HepG2 (cell line): ENCODE results near the gene VPS37B. TPM values are rescaled to one million over a fixed set of nuclear protein-coding genes. Genes with fewer than 3 reads are reported as not detected.
A peak's percentile ranks its signal among the peaks of the same experiment; 100 is the strongest.
"Not testable (repeated sequence)": the region's sequence is repeated elsewhere in the genome, so short reads cannot be mapped to it uniquely, and the experiment has no call there.

Experiments used
- ATAC-seq: fragments of 200-7000 bp; cut with Tn5 transposase; 3 replicates; pipeline ENCODE4 v1.9.1; 2020; ENCODE audit warnings: mild to moderate bottlenecking, moderate library complexity
- BruUV-seq: library from RNA; stranded (reverse); fragments of 400-500 nt; replicated peaks from 2 replicates; lab custom pipeline; 2021; lab: Mats Ljungman, UMichigan
- CTCF ChIA-PET: fragments of 300-600 bp; formaldehyde crosslinking; extraction: SDS; loops from one replicate; lab custom pipeline; 2021; ENCODE audit warnings: low total read pairs, inconsistent platforms, low intra/inter-chr PET ratio; lab: Yijun Ruan, JAX
- POLR2A ChIA-PET: fragments of 350-600 bp; sonication (Branson Sonifier 250); formaldehyde crosslinking; loops from one replicate; lab custom pipeline; 2020; ENCODE audit warnings: antibody characterized with exemption, inconsistent platforms; lab: Yijun Ruan, JAX
- DNase-seq: peaks from one replicate; pipeline ENCODE4 v3.0.0-alpha.2; 2015; ENCODE audit warnings: low spot score
- FAIRE-seq: peaks from 3 replicates; lab custom pipeline; 2011; peaks lifted over from hg19 to GRCh38; lab: Jason Lieb, UNC
- H2AFZ ChIP-seq: one replicate; pipeline ENCODE4 v1.6.1; 2011; ENCODE audit warnings: low read length, inconsistent platforms
- H3K27ac ChIP-seq: fragments of 300-600 bp; 3 replicates; pipeline ENCODE4 v1.8.0; 2011; ENCODE audit warnings: mixed run types, mild to moderate bottlenecking, mixed read lengths, low read length, inconsistent platforms; ENCODE audit not compliant: insufficient read depth; ENCODE audit errors: extremely low read length
- H3K27me3 ChIP-seq, 2 experiments: fragments of 200-600 bp in 1 of 2; 2 replicates in 1 of 2; 3 replicates in 1 of 2; pipeline versions ENCODE4 v1.6.0 to v1.8.0; 2011; ENCODE audit warnings: low read length in 2 of 2, mild to moderate bottlenecking in 2 of 2, moderate library complexity in 2 of 2, inconsistent platforms in 1 of 2; ENCODE audit not compliant: insufficient read depth in 2 of 2, control insufficient read depth in 1 of 2
- H3K36me3 ChIP-seq, 2 experiments: fragments of 200-600 bp in 1 of 2; replicated peaks in 1 of 2; 2 replicates in 1 of 2; 3 replicates in 1 of 2; pipeline versions ENCODE4 v1.5.1 to v1.8.0; 2011; ENCODE audit warnings: low read length in 2 of 2, inconsistent platforms in 1 of 2; ENCODE audit not compliant: insufficient read depth in 2 of 2, control insufficient read depth in 1 of 2
- H3K4me1 ChIP-seq: 2 replicates; pipeline ENCODE4 v1.5.1; 2012; ENCODE audit warnings: low read length, inconsistent platforms; ENCODE audit not compliant: insufficient read depth
- H3K4me2 ChIP-seq: 2 replicates; pipeline ENCODE4 v1.6.0; 2011; ENCODE audit warnings: low read depth, low read length, inconsistent platforms
- H3K4me3 ChIP-seq, 3 experiments: fragments of 200-600 bp in 1 of 3; sonication (generic), shearing (Covaris generic) in 1 of 3; replicated peaks in 1 of 3; 2 replicates each; pipeline ENCODE4 v1.5.1; 2011 to 2016; ENCODE audit warnings: low read length in 3 of 3, inconsistent platforms in 2 of 3, low read depth in 2 of 3, mild to moderate bottlenecking in 2 of 3, control low read depth in 1 of 3, mixed read lengths in 1 of 3; ENCODE audit not compliant: insufficient read depth in 1 of 3
- H3K79me2 ChIP-seq: one replicate; pipeline ENCODE4 v1.6.1; 2011; ENCODE audit warnings: low read length, inconsistent platforms; ENCODE audit not compliant: insufficient read depth
- H3K9ac ChIP-seq: 2 replicates; pipeline ENCODE4 v1.6.0; 2011; ENCODE audit warnings: mild to moderate bottlenecking, low read depth, low read length, inconsistent platforms; ENCODE audit not compliant: insufficient read depth
- H3K9me3 ChIP-seq: 2 replicates; pipeline ENCODE4 v1.5.1; 2012; ENCODE audit warnings: mild to moderate bottlenecking, low read length
- H4K20me1 ChIP-seq: 2 replicates; pipeline ENCODE4 v1.6.0; 2011; ENCODE audit warnings: inconsistent platforms, mild to moderate bottlenecking, low read length, moderate library complexity; ENCODE audit not compliant: insufficient read depth
- DR1 ChIP-seq: sonication (generic); formaldehyde crosslinking; IDR thresholded peaks from 2 replicates; pipeline ENCODE4 v1.8.0; 2021; ENCODE audit warnings: mild to moderate bottlenecking, missing genetic modification reagents, inconsistent platforms
- HOXA7 ChIP-seq: sonication (generic); formaldehyde crosslinking; IDR thresholded peaks from 2 replicates; pipeline ENCODE4 v1.8.1; 2022; ENCODE audit warnings: mild to moderate bottlenecking, missing genetic modification reagents, moderate library complexity
- MED13 ChIP-seq: sonication (generic); formaldehyde crosslinking; IDR thresholded peaks from 2 replicates; pipeline ENCODE4 v1.5.0; 2020; ENCODE audit warnings: missing genetic modification reagents
- PATZ1 ChIP-seq: sonication (generic); formaldehyde crosslinking; IDR thresholded peaks from 2 replicates; pipeline ENCODE4 v1.4.0; 2020; ENCODE audit warnings: missing genetic modification reagents
- ZMYM3 ChIP-seq: sonication (generic); formaldehyde crosslinking; IDR thresholded peaks from 2 replicates; pipeline ENCODE4 v1.5.1; 2020; ENCODE audit warnings: mild to moderate bottlenecking, missing genetic modification reagents
- WGBS: methylation state at CpG from one replicate; pipeline ENCODE4 v1.1.6; 2017; ENCODE audit warnings: low lambda C conversion rate; 5-methylcytosine and 5-hydroxymethylcytosine counted together
- in situ Hi-C: cut with HindIII; loops from 2 replicates; pipeline ENCODE4 v1.10.0; 2017; ENCODE audit warnings: low pct_unique_long_range_greater_than_20kb; ENCODE audit not compliant: extremely low pct_ligation_motif_present
- intact Hi-C: fragments of 100-400 bp; cut with micrococcal nuclease; formaldehyde crosslinking; loops from one replicate; pipeline ENCODE4 v1.10.0; 2022; ENCODE audit not compliant: unreplicated experiment
- polyA plus RNA-seq, 8 experiments: library from polyadenylated mRNA; depleted of rRNA in 3 of 8; stranded (reverse) in 7 of 8; unstranded in 1 of 8; fragments of >200 nt; fragmentation: Illumina TruSeq in 4 of 8; extraction: Trizol in 4 of 8; gene quantifications; 2 replicates each; pipeline versions ENCODE4 v1.2.1 to v1.2.3, GENCODE V29; 2011 to 2016; ENCODE audit warnings: low read depth in 4 of 8, missing spikeins in 1 of 8, mixed read lengths in 1 of 8; ENCODE audit not compliant: insufficient read depth in 1 of 8
- total RNA-seq, 5 experiments: library from RNA; depleted of rRNA; stranded (reverse); fragments of >200 nt; fragmentation: Illumina TruSeq; extraction: Trizol; gene quantifications; 2 replicates each; pipeline ENCODE4 v1.2.3, GENCODE V29; 2016; ENCODE audit warnings: low read depth in 1 of 5

VPS37B gene
- total and polyA plus RNA-seq, 2 of the 13 experiments (the other 11 are each of a cell fraction or from before 2014, with no cell fraction given): 4.6 to 5.3 TPM

GRCh38 chr12:122905258-122905657, 9.3 kb upstream of the VPS37B start:
- H3K79me2 ChIP-seq, ATAC-seq, H3K9ac ChIP-seq, BruUV-seq, H3K36me3 ChIP-seq, H3K9me3 ChIP-seq, H3K4me3 ChIP-seq, H4K20me1 ChIP-seq, CTCF ChIA-PET, intact Hi-C loops, FAIRE-seq, H3K27me3 ChIP-seq, H3K27ac ChIP-seq, H3K4me2 ChIP-seq, DNase-seq, H2AFZ ChIP-seq, in situ Hi-C loops: not testable (repeated sequence)
- H3K4me1 ChIP-seq: peaks cover 56% of the 10 kb centered on the region
- WGBS: 67% methylated on average over 5 of the region's 5 CpGs
- POLR2A ChIA-PET: interaction anchor here (1.3 kb wide), 1 partner anchor 11 kb away, joined by 5 read pairs; no protein-coding TSS in a partner anchor
- TF ChIP-seq ZMYM3: 0 out of 2 replicates have a peak, but pooled peaks have one; percentile 15

- Histone ChIP-seq H3K27ac (no peak overlapping the region), H3K36me3 (no peaks in the 10 kb centered on the region), H2AFZ (no peak overlapping the region), H3K79me2 (no peaks in the 10 kb centered on the region), H3K4me1 (peaks cover 56% of the 10 kb centered on the region), H3K4me3 (peak overlapping the region in 2 of 3 experiments; percentile 7 to 17; a peak in 2 of 6 replicates), H3K4me2 (peak overlapping the region; percentile 57), H3K9me3 (no peaks in the 10 kb centered on the region), H3K27me3 (no peaks in the 10 kb centered on the region), H3K9ac (no peak overlapping the region), H4K20me1 (no peaks in the 10 kb centered on the region)
- no peak for DNase-seq
- ChIA-PET CTCF (no interaction called here), POLR2A (interaction anchor here (1.2 to 1.3 kb wide), 2 partner anchors 9 to 12 kb away, joined by 3 to 5 read pairs; no protein-coding TSS in a partner anchor)
- no TSS peak for BruUV-seq
- intact Hi-C loops (no loop called here), in situ Hi-C loops (no loop called here)
- WGBS: 4% methylated on average over 7 of the region's 7 CpGs
- TF ChIP-seq HOXA7 (CRISPR knock-in tag) (no peak), DR1 (CRISPR knock-in tag) (no peak), PATZ1 (CRISPR knock-in tag) (no peak), MED13 (CRISPR knock-in tag) (no peak)
- no peak for FAIRE-seq
- ATAC-seq: peak; percentile 12; the same call in 1 of the 3 replicates
These were observed 7.7 kb upstream of the VPS37B start for GRCh38 chr12:122903693-122904034.
